ENCODE measurements around the gene CADM1.

CADM1 gene

DNA sequence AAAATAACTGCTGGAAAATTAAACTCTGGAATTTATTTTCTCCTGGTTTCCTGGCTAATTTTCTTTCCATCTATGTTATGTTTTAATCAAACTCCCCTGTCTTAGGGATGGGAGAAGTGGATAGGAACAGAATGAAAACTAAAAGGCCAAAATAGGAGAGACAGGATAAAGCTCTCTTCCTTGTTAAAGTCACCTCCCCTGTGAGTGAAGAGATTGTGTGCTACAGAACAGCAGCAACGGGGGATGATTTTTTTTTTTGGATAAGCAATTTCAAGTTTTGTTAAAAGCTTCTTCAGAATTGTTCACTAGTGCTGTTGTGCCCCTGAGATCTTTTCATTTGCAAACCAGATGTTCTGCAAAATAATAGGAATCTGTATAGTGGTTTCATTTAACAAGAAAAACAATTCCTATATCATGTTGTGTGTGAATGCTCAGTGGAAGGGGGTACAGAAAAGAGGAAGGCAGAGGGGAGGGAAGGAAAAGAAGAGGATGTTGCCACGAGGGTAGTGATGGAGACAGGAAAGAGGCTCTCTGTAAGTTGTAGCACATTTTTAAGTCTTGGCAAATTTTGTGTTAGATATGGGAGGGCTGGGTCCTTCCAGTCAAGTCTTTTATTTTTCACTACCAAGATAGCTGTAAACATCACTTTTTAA is 301.2 kb downstream of the CADM1 start:
- ATAC-seq = no peak
- DNase-seq = no peak

- ATAC-seq = no peak
- no peak for DNase-seq
Observed at GRCh38 chr11:115202074-115202473, 302.1 kb downstream of the CADM1 start.

- ATAC-seq (no peak), DNase-seq (no peak)
Observed at GRCh38 chr11:115201111-115201792, 303.0 kb downstream of the CADM1 start.

DNA sequence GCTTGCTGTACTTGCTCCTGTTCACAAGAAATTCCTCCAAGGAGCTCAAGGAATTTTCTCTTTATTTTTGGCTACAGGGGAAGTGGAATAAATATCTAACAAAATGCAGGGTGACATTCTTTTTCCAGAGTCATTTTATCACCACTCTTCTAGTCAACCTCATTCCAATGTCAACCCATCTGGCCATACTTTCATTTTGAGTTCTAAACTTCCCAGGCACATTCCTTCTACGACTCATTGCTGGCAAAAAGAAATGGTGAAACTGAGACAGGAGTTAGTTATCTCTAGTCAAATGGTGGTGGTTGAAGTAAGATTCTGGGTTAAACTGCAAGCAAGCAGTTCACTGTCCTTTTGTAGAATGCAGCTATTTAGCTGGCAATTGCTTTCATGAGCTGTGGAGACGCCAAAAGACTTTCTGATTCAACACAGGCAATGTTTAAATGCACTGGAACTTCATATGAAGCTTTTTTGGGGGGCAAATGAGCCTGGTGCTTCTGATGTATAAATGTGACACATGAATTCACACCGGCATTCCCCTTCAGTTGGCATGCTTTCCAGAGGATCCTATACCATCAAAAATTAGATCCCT is 304.6 kb downstream of the CADM1 start:
- ATAC-seq (no peak), DNase-seq (no peak)

DNA sequence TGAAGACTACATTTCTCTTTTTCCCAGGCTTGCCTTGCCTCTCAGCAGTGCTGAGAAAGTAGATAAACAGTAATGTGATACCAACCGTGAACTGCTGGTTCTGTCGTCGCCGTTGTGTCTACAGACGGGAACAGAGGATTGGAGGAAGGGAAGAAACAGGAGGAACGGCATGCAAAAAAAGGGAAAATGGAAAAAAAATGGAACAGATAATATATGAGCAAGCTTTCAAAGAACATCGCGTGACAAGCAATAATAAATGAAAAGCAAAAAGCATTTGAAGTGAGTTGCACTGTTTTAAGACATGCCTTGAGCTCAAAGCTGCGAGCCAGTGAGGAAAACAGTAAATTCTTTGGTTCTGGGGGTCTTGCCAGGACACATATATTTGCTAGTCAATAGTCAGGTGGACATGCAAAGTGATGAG is 305.9 kb downstream of the CADM1 start:
- no peak for DNase-seq
- no peak for ATAC-seq

DNA sequence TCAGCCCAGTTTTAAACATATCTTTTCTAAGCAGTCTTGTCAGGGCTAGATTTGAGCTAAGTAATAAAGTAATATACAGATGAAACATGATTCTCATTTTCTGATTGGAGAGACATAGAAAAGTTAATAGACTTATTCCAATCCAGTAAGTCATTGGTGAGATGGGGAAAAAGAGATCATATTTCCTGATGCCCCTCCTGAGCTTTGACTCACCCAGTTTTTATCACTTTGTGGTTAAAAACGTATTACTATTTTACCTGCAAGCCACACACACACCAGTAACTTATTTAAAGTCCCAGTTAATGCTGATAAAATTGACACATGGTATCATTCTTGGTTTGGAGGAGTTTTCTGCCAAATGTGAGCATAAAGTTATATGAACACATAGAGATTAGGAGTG is 306.8 kb downstream of the CADM1 start:
- ATAC-seq (no peak), DNase-seq (no peak)

- ATAC-seq (peak; percentile 28), DNase-seq (no peak)
Observed at GRCh38 chr11:115197031-115197430, 307.2 kb downstream of the CADM1 start.

DNA sequence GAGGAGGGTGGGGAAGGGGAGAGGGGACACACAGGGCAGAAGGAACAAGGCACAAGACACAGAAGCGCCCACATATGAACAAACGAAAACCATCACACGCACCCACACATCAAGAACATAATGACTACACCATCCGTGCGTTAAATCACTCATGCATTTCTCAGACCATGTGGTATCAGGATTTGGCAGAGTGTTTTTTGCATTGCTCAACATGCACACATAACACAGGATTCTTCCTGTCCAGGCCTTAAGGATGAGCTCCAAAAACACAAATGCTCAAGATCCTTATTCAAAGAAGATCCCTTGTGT is 309.5 kb downstream of the CADM1 start:
- ATAC-seq (no peak), DNase-seq (no peak)

DNA sequence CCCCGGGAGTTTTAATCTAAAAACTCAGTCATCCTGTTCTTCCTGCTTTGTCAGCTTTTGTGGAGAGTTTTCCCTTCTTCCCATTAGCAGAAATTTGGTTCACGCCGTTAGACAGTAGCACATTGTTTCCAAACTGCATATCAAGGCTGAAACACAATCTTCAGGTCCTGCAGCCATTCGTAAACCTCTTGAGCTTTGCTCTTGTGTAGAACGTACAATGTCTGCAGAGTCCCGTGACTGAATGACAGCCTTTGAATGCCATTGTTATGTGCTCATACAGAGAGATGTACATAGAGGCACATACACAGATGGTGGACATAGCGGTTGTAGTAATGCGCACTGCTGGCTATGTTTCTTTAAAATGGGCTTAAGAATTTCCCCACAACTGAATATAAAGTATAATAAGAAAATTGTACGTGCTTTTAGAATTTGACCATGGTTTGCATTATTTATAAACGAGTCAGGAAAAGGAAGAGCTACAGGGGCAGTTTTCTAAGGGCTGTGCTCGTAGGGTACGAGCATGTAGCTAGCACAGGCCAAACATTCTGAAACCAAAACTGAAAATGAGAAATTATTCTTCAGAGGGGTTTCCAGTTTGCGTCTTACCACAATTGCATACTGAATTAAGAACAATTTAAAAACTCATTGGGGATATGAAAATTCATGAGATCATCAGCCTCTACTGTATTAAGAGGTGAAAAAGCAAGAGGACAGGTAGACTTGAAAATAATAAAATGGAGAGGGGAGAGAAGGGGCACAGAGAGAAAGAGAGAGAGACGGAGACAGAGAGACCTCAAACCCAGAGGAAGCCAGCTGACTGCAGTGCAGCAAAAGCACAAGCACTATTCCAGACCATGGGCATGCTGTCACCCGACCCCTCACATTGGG is 310.1 kb downstream of the CADM1 start:
- ATAC-seq (peak; percentile 19), DNase-seq (no peak)

DNA sequence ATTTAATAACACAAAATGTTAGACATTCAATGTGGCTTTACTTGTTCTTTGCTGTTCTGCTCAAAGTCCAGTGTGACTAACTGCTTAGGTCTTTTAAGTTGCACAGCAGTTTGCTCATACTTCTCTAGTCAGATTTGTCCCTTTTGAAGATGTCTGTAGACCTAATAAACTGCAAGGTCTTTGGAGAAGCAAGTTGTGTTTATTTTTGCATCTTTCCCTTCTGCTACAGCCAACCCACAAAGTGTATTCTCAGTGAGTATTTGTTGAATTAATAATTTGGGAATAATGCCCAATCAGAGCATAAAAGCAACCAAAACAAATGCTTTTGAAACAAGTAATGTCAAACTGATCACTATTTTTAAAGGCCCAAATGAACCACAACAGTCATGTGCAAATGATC is 312.5 kb downstream of the CADM1 start:
- no peak for ATAC-seq
- no peak for DNase-seq

DNA sequence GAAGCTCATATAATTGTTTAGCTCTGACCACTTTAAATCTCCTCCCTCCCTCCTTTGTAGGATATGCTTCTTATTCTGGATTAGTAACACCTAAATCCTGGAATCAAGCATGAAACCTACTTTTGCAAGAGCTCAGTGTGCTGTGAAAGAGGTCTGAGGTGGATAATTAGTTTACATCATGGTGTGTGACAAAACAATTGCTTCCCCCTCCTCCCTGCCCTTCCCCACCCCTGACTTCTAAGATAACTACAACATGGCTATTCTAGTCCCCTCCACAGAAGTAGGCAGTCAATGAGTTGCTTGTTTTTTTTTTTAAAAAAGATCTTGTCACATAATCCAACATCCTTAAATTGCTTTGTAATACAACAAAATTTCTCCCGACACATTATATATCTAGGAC is 314.0 kb downstream of the CADM1 start:
- ATAC-seq (no peak), DNase-seq (no peak)

DNA sequence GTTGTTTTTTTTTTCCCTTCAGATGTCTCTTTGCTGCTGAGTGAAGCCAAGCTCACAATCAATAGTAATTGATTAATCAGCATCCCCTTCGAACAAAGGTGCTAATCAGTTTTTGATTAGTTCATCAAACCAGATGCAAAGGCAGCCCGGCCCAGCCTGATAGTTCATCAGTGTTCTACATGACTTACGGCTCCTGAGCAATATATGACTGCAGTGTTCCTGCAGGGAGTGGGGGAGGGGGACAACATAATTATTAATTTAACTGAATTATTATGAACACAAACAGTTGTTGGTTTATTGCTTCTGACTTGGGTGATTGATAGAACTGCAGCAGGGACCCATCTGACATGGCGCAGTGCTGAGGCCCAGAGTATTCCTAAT is 315.3 kb downstream of the CADM1 start:
- ATAC-seq = no peak
- no peak for DNase-seq

DNA sequence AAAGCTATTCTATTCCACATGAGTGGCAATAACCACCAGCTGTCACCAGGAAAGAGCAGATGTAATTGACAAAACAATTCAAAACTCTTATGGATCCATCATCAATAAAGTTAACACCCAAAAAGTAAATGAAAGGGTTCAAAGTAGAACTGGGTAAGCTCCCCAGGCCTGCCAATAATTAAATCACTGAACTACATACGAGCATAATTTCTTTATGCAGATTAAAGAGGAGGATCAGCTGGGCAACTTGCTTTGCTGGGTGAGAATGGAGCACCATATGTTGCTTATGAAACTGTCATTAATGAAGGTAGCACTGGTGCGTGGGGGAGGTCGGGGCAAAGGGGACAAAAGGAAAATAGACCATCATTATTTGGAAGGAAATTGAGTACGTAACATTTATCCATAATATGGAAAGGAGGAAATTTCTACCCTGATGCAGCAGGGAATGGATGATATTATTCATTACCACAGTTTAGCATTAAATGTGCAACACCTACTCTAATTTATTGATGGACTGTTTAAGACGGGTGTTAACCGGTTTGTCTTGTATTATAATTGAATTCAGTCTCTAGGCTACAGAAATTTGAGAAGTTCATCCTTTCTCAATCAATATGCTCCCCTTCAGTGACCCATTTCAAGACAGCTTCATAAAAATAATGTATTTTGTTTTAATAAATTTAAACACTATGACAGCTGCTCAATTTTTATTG is 315.9 kb downstream of the CADM1 start:
- DNase-seq (no peak), ATAC-seq (no peak)

- no peak for ATAC-seq
- no peak for DNase-seq
Observed at GRCh38 chr11:115185931-115186330, 318.3 kb downstream of the CADM1 start.

GRCh38 chr11:115185507-115185906 is 318.7 kb downstream of the CADM1 start:
- DNase-seq = no peak
- ATAC-seq = no peak

DNA sequence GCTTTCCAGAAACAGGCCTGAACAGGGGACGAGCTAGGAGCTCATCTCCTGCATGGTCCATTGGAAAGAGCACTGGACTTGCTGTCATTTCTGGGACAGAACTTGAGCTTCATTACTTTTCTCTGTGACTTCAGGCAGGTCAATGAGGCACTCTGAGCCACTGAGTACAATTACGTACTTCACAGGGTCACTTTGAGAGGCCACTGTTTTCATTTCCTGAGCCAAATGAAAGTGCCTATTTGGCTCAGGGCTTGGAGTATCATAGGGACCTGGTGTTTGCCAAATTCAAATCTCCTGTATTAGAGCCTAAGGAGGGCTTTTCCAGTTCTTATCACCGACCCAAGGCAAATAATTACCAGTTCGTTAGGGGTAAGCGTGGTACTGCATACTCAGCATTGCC is 319.3 kb downstream of the CADM1 start:
- DNase-seq (no peak), ATAC-seq (no peak)

DNA sequence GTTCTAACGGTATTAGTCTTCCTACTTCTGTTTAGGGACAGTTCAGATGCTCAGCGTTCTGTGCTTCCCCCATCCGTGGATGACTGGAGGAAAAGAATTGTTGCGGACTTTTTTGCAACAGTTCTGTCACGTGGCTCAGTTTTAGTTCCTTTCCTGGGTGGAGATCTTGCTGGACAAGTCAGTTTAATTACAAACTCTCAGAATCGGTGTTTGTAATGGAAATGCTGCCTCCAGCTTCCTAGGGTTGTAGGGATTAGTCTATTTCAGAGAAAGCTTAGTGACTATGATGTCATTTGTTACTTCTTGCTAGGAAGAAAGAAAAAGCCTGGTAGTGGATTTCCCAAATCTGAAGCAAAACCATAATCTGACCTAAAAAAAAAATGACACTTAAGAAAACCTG is 320.4 kb downstream of the CADM1 start:
- ATAC-seq (no peak), DNase-seq (no peak)

- ATAC-seq = no peak
- no peak for DNase-seq
Observed at GRCh38 chr11:115183136-115183535, 321.1 kb downstream of the CADM1 start.

DNA sequence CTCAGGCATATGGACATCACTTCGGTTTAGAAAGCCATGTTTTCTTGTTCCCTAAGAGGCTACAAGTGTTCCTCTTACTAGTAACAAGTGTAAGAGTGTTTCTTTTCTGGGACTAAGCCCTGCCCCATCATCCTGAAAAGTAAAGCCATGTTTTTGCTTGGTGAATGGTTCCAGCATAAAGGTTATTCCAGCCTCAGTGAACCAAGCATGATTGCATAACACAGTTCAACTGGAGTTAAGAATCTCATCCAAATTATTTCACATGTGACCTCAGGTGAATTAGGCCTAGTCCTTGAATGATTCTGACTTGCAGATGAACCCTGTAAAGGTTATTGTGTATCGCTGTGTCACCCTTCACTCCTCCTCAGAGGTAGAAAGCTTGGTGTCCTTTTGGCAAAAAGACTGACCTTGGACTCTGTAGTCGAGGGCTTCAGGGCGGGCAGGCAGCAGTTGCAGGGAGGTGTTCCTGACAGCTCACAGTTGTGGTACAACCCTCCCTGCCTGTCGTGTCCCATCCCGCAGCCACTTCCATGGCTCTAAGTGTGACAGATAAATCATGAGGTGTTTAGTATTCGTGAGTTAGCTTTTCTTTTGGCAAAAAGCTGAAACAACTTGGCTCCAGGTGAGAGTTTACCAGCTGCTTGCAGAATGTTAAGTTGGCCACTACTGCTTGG is 321.8 kb downstream of the CADM1 start:
- ATAC-seq (no peak), DNase-seq (no peak)

DNA sequence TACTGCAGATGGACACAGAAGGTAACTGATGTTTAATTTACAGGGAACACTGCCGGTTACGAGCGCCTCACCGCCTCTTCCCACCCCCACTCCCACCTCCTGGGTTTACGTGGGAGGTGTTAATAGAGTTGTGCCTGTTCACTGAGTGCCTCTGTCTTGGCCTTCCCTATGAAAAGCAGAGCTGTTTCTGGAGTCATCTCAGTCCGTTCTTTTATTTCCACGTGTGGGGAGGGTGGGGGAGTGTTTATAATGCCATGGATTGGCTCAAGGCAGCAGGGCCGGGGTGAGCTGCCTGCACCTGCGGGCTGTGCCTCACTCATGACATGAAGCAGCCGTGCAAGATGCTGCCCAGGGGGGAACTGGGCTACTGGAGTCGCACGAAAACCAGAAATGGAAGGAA is 322.7 kb downstream of the CADM1 start:
- no peak for DNase-seq
- ATAC-seq = no peak

- no peak for ATAC-seq
- no peak for DNase-seq
Observed at GRCh38 chr11:115180272-115180671, 323.9 kb downstream of the CADM1 start.

GRCh38 chr11:115179636-115180035 is 324.6 kb downstream of the CADM1 start:
- ATAC-seq = no peak
- no peak for DNase-seq
